ENCODE data around the gene ST8SIA2.

Gene ST8SIA2

DNA sequence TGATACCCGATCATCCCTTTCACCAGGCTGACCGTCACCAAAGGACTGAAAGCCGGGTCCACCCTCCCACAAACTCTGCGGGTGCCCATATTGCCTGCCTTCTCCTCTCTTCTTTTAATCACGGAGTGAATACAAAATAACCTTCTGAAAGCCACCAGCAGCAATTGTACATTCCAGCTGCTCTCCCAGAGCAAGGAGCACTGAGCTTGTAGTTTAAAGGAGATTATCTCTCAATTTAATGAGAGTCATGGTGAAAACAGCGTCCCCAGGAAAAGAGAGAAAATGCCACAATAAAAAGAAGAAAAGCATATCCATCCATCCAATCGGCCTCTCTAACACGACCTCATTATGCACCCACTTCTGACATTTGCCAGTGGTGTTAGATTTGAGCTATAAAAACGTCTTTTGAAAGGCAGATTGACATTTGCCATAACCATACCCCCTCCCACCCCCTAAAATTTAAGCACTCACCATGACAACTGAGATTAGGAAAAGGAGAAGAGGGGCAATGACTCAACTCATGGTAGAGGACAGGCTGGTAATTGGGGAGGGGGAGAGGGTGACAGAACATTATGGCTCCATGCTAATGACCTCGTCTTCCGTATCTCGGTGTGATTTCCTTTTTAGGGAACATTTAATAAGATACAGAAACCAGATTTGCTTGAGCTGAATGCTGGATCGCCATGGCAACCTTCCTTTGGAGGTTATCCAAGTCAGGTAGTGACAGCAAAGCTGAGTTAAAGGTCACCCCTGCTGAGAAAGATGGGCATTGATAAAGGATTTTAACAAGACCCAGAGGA is 106.2 kb downstream of the ST8SIA2 start:
- no peak for DNase-seq

DNA sequence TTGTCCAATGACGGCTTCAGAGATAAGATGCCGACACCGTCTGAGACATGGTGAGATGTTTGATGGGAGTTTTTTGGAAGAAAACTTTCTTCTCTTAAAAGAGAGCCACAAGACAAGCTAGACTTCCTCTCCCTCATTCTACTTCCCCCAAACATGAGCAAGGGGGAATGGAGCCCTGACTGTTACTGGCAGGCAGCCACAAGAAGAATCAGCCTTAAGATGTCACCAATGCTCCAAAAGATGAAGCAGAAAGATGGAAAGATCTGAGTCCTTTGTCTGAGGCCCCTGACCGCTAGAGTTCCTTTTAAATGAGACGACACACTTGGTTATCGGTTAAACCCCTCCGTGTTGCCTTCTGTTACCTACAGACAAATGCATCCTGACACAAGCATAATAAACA is 108.7 kb downstream of the ST8SIA2 start:
- DNase-seq: no peak

DNA sequence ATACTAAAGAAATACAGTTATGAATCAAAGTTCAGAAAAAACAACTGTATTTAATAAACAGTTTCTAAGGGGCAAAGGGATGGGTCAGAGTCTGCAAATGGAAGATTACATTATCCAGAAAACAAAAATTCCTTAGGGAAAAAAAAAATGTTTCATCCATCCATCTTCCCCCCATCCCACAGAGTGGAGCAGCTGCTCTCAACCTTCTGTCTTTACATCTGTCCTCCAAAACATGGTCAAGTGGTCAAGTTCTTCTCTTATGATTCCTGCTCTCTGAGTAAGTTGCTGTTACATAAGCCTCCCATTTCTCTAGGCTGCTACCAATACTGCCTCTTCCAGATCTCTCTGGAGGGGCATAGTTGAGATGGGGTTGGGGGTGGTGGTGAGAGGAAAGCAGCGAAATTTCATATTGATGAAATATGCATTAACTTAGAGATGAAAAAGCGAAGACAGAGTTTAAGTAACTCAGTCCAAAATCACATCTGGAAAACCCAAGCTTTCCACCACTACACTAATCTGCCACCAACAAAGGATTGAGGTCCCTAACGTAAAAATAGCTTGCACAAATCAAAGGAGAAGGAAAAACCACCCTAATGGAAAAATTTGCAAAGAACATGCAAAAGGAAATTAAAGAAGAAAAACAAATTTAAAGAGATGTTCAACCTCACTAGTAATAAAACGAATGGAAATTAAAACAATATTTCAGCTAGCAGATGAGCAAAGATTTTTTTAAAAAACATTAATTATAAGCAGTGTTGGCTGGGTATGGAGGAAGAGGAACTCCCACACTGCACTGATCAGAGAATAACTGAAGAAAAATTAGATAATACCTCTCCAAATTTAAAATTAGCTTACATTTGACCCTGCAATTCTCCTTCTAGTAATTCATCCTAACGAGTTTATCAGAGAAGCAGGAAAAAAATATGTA is 109.5 kb downstream of the ST8SIA2 start:
- DNase-seq: no peak

DNA sequence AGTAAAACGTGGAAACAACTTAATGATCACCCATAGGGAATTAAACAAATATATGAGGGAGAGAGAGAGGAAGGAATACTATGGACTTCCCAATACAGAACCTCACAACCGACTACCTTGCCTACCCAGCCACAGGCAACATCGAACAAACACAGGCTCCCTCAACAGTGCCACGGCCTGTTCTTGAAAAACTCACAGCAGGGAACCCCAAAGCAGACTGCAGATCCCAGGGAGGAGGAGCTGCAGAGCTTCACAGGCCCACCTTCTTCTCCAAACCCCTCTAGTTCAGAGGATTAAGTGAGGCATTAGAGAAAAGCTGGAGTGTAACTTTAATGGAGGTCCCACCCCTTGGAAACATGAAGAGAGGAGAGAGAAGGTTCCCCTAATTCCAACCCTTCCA is 110.2 kb downstream of the ST8SIA2 start:
- DNase-seq: no peak

DNA sequence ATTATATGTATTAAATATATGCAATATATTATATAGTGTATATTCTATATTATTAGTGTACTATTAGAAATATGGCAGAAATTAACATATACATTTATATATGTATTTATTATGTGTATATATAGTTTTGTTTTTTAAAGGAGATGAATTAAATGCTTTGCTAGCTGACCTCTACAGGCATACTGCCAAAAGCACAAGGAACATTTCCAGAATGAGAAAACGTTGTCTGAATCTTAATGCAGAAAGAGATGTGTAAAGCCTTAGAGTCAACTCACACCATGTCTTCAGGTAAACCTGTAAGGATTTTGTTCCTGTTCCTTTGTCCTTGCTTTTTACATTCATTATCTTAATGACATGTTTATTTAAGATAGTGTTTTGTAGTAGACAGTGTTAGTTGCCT is 111.9 kb downstream of the ST8SIA2 start:
- no peak for DNase-seq

DNA sequence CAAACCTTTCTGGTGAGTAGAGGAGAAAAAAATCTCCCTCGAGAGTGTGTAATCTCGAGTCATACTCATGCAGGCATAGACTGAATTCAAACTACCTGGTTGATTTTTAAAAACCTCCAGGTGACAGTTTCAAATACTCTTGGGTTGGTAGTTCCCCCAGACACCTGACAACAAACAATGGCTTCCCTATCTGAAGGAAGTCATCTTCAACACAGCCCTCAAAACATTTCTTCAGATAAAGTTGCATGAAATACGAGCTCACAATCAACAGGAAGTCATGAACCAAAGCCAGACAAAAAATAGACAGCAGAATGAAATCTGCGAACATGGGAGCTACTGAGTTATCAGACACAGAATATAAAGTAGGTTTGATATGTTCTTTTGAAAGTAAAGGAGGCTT is 112.8 kb downstream of the ST8SIA2 start:
- no peak for DNase-seq

DNA sequence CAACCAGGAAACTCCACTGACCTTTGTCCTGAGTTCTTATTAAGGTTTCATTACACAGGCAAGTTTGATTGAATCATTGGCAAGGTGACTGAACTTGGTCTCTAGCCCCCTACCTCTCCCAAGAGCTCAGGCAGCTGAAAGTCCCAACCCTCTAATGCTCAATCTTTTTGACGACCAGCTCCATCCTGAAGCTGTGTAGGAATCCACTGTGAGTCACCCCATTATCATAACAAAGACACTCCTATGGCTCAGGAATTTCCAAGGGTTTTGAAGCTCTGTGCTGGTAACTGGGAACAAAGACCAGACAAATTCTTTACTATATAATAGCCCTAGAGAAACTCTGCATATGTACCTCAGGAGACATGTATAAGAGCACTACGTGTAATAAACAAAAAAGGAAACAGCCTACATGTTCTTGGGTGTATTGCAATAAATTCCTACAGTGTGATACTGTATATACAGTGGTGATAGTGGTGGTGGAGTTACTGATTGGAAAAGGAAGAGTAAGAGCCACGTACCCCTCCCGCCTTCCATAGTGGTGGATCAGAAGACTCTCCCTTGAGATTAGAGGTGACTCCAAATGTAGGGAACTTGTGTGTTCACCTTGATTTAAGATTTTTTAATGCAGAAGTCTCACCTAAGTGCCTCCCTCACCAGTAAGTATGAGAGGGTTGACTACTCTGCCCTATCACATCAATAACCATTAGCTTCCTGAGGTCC is 116.6 kb downstream of the ST8SIA2 start:
- no peak for DNase-seq
